Neutrophil (primary cell): ENCODE measurements around the gene KAZALD1.

Experiments
- H3K27ac ChIP-seq: fragments of 200-600 bp; sonication (generic); 2 replicates; pipeline ENCODE4 v1.5.1; 2016; ENCODE audit warnings: mild to moderate bottlenecking, moderate library complexity
- H3K27me3 ChIP-seq: fragments of 200-600 bp; sonication (generic); 2 replicates; pipeline ENCODE4 v1.6.0; 2016; ENCODE audit warnings: mild to moderate bottlenecking
- H3K36me3 ChIP-seq: fragments of 200-600 bp; sonication (generic); 2 replicates; pipeline ENCODE4 v1.5.1; 2017
- H3K4me1 ChIP-seq, 2 experiments: fragments of 200-600 bp in 1 of 2; sonication (generic) in 1 of 2; 1 replicate in 1 of 2; 2 replicates in 1 of 2; pipeline versions ENCODE4 v1.5.1 to v1.6.1; 2013 to 2016; ENCODE audit warnings: low read depth in 1 of 2, low read length in 1 of 2, mild to moderate bottlenecking in 1 of 2, moderate library complexity in 1 of 2; ENCODE audit not compliant: control insufficient read depth in 1 of 2, insufficient read depth in 1 of 2
- H3K4me3 ChIP-seq, 2 experiments: fragments of 200-600 bp in 1 of 2; sonication (generic) in 1 of 2; 1 replicate in 1 of 2; 2 replicates in 1 of 2; pipeline ENCODE4 v1.5.1; 2013 to 2016; ENCODE audit warnings: low read depth in 1 of 2, low read length in 1 of 2, mild to moderate bottlenecking in 1 of 2, moderate library complexity in 1 of 2
- H3K9me3 ChIP-seq: fragments of 200-600 bp; sonication (generic); 2 replicates; pipeline ENCODE4 v1.5.1; 2016
- CTCF ChIP-seq: fragments of 200-600 bp; sonication (generic); IDR thresholded peaks from 2 replicates; pipeline ENCODE4 v1.5.1; 2016; ENCODE audit warnings: antibody characterized with exemption

KAZALD1 gene

GRCh38 chr10:101041252-101041761, 20.5 kb upstream of the KAZALD1 start:
- H3K27me3 ChIP-seq = peaks cover 60% of the 10 kb centered on the region
- no peaks in the 10 kb centered on the region for H3K9me3 ChIP-seq
- no peaks in the 10 kb centered on the region for H3K36me3 ChIP-seq
- TF ChIP-seq CTCF = peak; percentile 75
- H3K4me3 ChIP-seq = no peak overlapping the region
- H3K4me1 ChIP-seq = peaks cover 12 to 13% of the 10 kb centered on the region in 2 experiments
- H3K27ac ChIP-seq = no peak overlapping the region

GRCh38 chr10:101042118-101042517, 19.7 kb upstream of the KAZALD1 start:
- no peaks in the 10 kb centered on the region for H3K9me3 ChIP-seq
- H3K27me3 ChIP-seq = peaks cover 63% of the 10 kb centered on the region
- H3K36me3 ChIP-seq = no peaks in the 10 kb centered on the region
- peak overlapping the region; percentile 67 to 76 for H3K4me3 ChIP-seq
- peak overlapping the region; percentile 38 for H3K27ac ChIP-seq
- TF ChIP-seq CTCF = no peak
- H3K4me1 ChIP-seq = peaks cover 12 to 13% of the 10 kb centered on the region in 2 experiments

GRCh38 chr10:101042667-101043362, 19.0 kb upstream of the KAZALD1 start:
- Histone ChIP-seq H3K27me3 (peaks cover 67% of the 10 kb centered on the region), H3K27ac (peak overlapping the region; percentile 38), H3K4me3 (peak overlapping the region; percentile 67 to 76), H3K4me1 (peaks cover 12 to 13% of the 10 kb centered on the region in 2 experiments), H3K36me3 (no peaks in the 10 kb centered on the region), H3K9me3 (no peaks in the 10 kb centered on the region)
- TF ChIP-seq CTCF = no peak

GRCh38 chr10:101043363-101043707, 18.5 kb upstream of the KAZALD1 start:
- Histone ChIP-seq H3K4me1 (peaks cover 12 to 13% of the 10 kb centered on the region in 2 experiments), H3K4me3 (peak overlapping the region; percentile 67 to 76), H3K9me3 (no peaks in the 10 kb centered on the region), H3K27ac (no peak overlapping the region), H3K27me3 (peaks cover 68% of the 10 kb centered on the region), H3K36me3 (no peaks in the 10 kb centered on the region)
- TF ChIP-seq CTCF = no peak

- no peaks in the 10 kb centered on the region for H3K36me3 ChIP-seq
- no peak overlapping the region for H3K4me3 ChIP-seq
- no peak for TF ChIP-seq CTCF
Observed at GRCh38 chr10:101044117-101044516, 17.7 kb upstream of the KAZALD1 start.

More at GRCh38 chr10:101044117-101044516, 17.7 kb upstream of the KAZALD1 start:
- peaks cover 70% of the 10 kb centered on the region for H3K27me3 ChIP-seq
- H3K27ac ChIP-seq = no peak overlapping the region
- no peaks in the 10 kb centered on the region for H3K9me3 ChIP-seq
- H3K4me1 ChIP-seq = peaks cover 12 to 13% of the 10 kb centered on the region in 2 experiments
